Measurements from ENCODE around the gene TMEM131.

TMEM131 gene

DNA sequence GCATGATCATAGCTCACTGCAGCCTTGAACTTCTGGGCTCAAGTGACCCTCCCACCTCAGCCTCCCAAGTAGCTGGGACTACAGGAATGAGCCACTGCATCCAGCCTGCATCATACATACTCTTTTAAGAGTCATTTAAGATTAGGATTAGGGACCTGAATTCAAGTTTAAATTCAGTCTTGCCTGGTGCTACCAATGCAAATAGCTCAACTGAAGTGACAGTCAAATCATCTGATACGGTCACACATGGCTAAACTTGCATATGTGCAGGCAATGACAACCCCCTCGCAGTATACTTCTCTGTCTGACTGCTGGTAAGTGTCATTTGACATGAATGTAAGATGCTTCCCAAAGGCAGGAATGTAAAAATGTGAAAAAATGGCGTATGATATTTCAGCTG, 31.8 kb upstream of the TMEM131 start:
- no peak overlapping the region for H3K4me3 ChIP-seq (replicated peaks; ENCODE audit: insufficient read depth, low read length)
- TF ChIP-seq SPI1 (IDR thresholded peaks at IDR 0.05; ENCODE audit: borderline replicate concordance, low read depth) = no peak
- no peak for TF ChIP-seq POLR2AphosphoS5 (IDR thresholded peaks at IDR 0.05; ENCODE audit: low read depth)
- TF ChIP-seq, protein P1, sequence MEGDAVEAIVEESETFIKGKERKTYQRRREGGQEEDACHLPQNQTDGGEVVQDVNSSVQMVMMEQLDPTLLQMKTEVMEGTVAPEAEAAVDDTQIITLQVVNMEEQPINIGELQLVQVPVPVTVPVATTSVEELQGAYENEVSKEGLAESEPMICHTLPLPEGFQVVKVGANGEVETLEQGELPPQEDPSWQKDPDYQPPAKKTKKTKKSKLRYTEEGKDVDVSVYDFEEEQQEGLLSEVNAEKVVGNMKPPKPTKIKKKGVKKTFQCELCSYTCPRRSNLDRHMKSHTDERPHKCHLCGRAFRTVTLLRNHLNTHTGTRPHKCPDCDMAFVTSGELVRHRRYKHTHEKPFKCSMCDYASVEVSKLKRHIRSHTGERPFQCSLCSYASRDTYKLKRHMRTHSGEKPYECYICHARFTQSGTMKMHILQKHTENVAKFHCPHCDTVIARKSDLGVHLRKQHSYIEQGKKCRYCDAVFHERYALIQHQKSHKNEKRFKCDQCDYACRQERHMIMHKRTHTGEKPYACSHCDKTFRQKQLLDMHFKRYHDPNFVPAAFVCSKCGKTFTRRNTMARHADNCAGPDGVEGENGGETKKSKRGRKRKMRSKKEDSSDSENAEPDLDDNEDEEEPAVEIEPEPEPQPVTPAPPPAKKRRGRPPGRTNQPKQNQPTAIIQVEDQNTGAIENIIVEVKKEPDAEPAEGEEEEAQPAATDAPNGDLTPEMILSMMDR (IDR thresholded peaks at IDR 0.05; ENCODE audit: insufficient read depth, low read length) = no peak
- no peak for TF ChIP-seq GABPA (IDR thresholded peaks at IDR 0.05; ENCODE audit: low read depth)
- TF ChIP-seq, protein P2, sequence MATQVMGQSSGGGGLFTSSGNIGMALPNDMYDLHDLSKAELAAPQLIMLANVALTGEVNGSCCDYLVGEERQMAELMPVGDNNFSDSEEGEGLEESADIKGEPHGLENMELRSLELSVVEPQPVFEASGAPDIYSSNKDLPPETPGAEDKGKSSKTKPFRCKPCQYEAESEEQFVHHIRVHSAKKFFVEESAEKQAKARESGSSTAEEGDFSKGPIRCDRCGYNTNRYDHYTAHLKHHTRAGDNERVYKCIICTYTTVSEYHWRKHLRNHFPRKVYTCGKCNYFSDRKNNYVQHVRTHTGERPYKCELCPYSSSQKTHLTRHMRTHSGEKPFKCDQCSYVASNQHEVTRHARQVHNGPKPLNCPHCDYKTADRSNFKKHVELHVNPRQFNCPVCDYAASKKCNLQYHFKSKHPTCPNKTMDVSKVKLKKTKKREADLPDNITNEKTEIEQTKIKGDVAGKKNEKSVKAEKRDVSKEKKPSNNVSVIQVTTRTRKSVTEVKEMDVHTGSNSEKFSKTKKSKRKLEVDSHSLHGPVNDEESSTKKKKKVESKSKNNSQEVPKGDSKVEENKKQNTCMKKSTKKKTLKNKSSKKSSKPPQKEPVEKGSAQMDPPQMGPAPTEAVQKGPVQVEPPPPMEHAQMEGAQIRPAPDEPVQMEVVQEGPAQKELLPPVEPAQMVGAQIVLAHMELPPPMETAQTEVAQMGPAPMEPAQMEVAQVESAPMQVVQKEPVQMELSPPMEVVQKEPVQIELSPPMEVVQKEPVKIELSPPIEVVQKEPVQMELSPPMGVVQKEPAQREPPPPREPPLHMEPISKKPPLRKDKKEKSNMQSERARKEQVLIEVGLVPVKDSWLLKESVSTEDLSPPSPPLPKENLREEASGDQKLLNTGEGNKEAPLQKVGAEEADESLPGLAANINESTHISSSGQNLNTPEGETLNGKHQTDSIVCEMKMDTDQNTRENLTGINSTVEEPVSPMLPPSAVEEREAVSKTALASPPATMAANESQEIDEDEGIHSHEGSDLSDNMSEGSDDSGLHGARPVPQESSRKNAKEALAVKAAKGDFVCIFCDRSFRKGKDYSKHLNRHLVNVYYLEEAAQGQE (IDR thresholded peaks at IDR 0.05; ENCODE audit: insufficient replicate concordance, low read depth) = no peak

GRCh38 chr2:98026927-98027522, 31.3 kb upstream of the TMEM131 start:
- peak; percentile 66 to 82 for DNase-seq (ENCODE audit: low read depth in 1 of 2, low spot score in 1 of 2)
- no peak overlapping the region for H3K27ac ChIP-seq (replicated peaks)
- no peaks in the 10 kb centered on the region for H3K27me3 ChIP-seq (ENCODE audit: insufficient read depth, poor library complexity, severe bottlenecking)
- H3K4me3 ChIP-seq (replicated peaks; ENCODE audit: insufficient read depth, low read length) = no peak overlapping the region
- TF ChIP-seq, protein P1 (IDR thresholded peaks at IDR 0.05; ENCODE audit: insufficient read depth, low read length) = no peak
- TF ChIP-seq POLR2AphosphoS5 (IDR thresholded peaks at IDR 0.05; ENCODE audit: low read depth) (no peak), SPI1 (IDR thresholded peaks at IDR 0.05; ENCODE audit: borderline replicate concordance, low read depth) (peak; percentile 33; the same call in 1 of the 2 replicates)

More for the DNA sequence above, 31.8 kb upstream of the TMEM131 start:
- no peak for DNase-seq (ENCODE audit: low read depth in 1 of 2, low spot score in 1 of 2)
- no peaks in the 10 kb centered on the region for H3K27me3 ChIP-seq (ENCODE audit: insufficient read depth, poor library complexity, severe bottlenecking)
- no peak overlapping the region for H3K27ac ChIP-seq (replicated peaks)

- Histone ChIP-seq H3K4me3 (replicated peaks; ENCODE audit: insufficient read depth, low read length) (no peak overlapping the region), H3K27me3 (ENCODE audit: insufficient read depth, poor library complexity, severe bottlenecking) (no peaks in the 10 kb centered on the region), H3K27ac (replicated peaks) (peak overlapping the region; percentile 23; the same call in 1 of the 2 replicates)
- DNase-seq (ENCODE audit: low read depth in 1 of 2, low spot score in 1 of 2) = no peak
- TF ChIP-seq GABPA (IDR thresholded peaks at IDR 0.05; ENCODE audit: low read depth) = no peak
- no peak for TF ChIP-seq SPI1 (IDR thresholded peaks at IDR 0.05; ENCODE audit: borderline replicate concordance, low read depth)
- TF ChIP-seq, protein P1 (IDR thresholded peaks at IDR 0.05; ENCODE audit: insufficient read depth, low read length) = no peak
- TF ChIP-seq, protein P2 (IDR thresholded peaks at IDR 0.05; ENCODE audit: insufficient replicate concordance, low read depth) = no peak
Observed at GRCh38 chr2:98026292-98026691, 30.5 kb upstream of the TMEM131 start.

All from HL-60 (cell line).